Stimulated activated CD4-positive, alpha-beta T cell treated with anti-CD3 and anti-CD28 coated beads, TNF-alpha, amount 100 ng/mL, for 4 hours (primary cell): ENCODE data around the gene LITAF.

Experiments used
- DNase-seq, 3 experiments: peaks; one replicate each; pipeline ENCODE4 v3.0.0-alpha.2; 2020; ENCODE audit warnings: low read depth in 3 of 3

Gene LITAF

DNA sequence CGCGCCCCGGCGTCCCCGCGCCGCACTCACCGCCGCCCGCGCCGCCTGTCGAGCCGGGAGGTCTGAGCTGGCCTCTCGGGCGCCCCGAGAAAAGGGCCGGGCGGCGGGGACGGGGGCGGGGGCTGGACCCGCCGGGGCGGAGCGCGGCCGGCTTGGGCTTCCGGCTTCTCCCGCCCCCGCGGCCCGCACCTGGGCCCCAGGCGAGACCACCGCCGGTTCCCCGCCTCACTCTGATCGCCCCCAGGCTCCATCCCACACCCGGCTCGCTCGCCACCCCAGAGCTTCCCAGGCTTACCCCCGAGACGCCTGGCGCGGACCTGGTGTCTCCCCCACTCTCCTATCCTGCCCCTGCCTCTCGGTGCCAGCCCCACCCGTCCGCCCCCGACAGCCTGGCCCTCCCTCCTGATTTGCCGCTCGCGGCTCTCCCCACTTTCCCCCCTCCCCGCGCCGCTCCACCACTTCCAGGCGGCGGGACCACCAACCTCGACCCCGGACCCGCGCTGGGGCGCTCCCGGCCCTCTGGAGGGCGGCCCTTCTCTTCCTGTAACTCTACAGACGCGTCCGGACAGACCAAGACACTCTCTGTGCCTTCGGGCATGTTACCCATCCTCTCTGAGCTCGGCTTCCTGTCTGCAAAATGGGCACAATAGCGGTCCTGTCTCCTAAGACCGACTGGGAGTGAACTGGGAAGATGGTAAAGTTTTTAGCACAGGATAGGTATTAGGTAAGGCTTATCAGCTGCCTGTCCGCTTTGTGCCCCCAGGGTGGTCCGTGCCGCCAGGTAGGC lies at the start of gene LITAF:
TSS of gene LITAF (minus strand) at position 64 of the 787 bp plus-strand sequence. CDS start 30,189 bp downstream, outside the sequence.
- peak; percentile 35 to 40 (median 38) for DNase-seq

DNA sequence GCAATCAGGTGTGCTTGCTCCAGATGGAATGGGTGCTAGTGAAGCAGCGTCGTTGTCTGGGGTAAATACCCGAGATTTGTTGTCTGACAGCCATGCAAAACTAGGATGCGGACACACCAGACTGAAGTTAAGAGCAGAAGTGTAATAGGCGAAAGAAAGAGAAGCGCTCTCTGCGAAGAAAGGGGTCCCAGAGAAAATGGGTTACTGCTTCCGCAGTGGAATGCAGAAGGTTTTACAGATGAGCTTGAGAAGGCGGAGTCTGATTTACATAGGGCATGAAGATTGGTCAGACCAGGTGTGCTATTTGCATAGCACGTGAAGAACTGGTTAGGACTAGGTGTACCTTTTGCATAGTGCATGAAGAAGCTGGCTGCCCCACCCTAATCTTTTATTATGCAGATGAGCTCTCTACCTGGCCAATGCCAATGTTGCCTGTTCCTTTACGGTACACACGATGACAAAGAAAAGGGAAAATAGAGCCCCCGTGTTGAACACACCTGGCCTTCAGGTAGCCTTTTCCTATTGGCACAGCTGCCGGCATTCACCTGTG lies 49.5 kb upstream of the LITAF start:
- DNase-seq = no peak

GRCh38 chr16:11635679-11636171 lies 49.0 kb upstream of the LITAF start:
- no peak for DNase-seq

DNA sequence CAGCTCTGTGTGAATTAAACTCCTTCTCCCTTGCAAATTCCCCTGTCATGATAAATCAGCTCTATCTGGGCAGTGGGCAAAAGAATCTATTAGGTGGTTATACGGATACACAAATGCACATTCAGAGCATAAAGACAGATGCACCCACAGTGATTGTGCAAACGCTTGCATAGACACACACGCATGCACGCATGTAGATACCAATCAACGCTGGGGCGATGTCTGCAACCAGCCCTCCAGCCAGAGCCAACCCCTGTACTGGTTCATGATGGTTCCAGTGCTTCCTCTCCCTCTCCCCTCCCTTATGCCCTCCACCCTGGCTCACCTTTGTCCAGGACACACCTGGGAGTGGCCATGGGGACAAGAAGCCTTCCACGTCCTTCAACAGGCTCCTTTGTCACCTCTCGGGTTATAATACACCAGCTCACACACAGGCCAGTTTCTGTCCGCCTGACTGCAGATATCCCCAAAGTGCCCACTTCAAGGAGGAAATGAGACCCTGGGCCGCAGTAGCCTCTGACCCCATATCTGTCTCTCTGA lies 48.5 kb upstream of the LITAF start:
- DNase-seq = no peak

- no peak for DNase-seq
Measured at GRCh38 chr16:11634312-11634711, 47.6 kb upstream of the LITAF start.

- DNase-seq = no peak
Measured at GRCh38 chr16:11633113-11633512, 46.4 kb upstream of the LITAF start.

- no peak for DNase-seq
Measured at GRCh38 chr16:11632455-11632939, 45.8 kb upstream of the LITAF start.

- DNase-seq = no peak
Measured at GRCh38 chr16:11631214-11631613, 44.5 kb upstream of the LITAF start.

- no peak for DNase-seq
Measured at GRCh38 chr16:11630768-11631056, 44.0 kb upstream of the LITAF start.

DNA sequence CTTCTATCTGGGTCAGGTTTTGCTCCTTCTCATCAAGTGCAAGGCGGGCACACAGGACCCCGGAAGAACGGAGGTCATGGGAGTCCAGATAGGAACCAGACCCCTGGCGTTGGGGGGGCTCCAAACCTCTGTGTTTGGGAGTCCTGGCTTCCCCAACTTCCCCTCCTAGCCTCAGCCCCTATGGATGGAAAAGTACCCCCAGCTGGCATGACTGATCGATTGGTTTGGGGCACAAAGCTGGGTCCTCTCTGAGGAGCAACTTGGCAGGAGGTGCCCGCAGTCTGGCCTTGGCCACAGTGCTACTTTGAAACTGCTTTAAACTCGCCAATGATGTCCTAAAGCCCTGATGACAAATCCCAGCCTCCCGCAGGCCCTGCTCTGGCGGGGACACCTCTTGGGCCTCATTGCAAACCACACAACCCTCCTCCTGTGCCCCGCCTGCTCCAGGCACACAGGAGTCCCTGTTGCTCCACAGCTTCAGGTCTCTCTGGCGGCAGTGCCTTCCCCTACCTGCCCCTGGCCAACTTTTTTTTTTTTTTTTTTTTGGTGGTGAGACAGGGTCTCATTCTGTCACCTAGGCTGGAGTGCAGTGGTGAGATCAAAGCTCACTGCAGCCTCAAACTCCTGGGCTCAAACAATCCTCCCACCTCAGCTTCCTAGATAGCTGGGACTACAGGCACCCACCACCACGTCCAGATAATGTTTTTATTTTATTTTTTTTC lies 43.5 kb upstream of the LITAF start:
- no peak for DNase-seq

GRCh38 chr16:11629071-11630030 lies 42.6 kb upstream of the LITAF start:
- DNase-seq = no peak

- no peak for DNase-seq
Measured at GRCh38 chr16:11627822-11628457, 41.2 kb upstream of the LITAF start.

DNA sequence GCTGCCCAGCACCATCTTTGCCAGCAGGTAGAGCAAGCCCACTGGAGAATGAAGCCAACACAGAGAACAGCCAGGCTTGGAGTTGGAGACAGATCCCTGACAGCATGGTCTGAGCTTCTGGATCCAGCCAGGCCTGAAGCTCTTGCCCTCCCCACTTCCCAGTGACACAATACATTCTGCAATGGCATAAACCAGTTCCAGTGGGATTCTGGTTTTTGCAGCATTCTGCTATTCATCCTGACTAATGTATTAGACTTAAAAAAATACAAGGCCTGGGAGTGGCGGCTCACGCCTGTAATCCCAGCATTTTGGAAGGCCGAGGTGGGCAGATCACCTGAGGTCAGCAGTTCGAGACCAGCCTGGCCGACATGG lies 40.6 kb upstream of the LITAF start:
- no peak for DNase-seq

DNA sequence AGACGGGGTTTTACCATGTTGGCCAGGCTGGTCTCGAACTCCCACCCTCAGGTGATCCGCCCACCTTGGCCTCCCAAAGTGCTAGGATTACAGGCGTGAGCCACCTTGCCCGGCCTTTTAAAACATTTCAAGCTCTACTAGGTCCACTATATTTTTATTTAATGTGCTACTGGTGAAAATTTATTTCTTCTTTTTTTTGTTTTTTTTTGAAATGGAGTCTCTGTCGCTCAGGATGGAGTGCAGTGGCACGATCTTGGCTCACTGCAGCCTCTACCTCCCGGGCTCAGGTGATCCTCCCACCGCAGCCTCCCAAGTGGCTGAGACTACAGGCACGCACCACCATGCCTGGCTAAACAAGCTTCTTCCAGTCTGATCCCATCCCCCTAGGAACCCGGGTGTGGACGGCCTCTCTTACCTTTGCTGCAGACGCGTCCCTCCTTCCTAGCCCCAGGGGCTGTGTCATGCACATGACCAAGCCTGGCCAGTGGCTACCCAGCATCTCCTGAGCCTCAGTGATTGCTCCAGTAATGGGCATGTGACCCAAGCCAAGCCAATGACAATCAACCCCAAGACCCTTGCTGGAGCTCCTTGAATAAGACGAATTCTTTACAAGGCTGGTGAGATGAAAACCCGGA lies 40.1 kb upstream of the LITAF start:
- no peak for DNase-seq

DNA sequence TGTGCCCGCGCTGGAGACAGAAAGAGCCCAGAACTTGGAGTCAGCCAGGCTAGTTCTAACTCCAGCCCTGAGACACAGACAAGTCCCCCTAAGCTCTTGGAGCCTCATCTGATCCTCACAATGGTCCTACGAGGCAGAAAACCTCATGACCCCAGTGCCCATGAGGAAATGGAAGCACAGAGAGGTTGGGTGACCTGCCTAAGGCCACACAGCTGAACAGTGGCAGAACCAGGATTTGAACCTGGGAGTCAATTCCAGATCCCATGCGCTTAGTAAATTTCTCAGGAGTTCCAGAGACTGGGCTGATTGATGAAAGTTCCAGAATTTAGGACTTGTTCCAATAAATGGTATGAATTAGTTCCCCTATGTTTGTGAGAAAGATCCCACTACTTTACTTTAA lies 39.0 kb upstream of the LITAF start:
- no peak for DNase-seq

DNA sequence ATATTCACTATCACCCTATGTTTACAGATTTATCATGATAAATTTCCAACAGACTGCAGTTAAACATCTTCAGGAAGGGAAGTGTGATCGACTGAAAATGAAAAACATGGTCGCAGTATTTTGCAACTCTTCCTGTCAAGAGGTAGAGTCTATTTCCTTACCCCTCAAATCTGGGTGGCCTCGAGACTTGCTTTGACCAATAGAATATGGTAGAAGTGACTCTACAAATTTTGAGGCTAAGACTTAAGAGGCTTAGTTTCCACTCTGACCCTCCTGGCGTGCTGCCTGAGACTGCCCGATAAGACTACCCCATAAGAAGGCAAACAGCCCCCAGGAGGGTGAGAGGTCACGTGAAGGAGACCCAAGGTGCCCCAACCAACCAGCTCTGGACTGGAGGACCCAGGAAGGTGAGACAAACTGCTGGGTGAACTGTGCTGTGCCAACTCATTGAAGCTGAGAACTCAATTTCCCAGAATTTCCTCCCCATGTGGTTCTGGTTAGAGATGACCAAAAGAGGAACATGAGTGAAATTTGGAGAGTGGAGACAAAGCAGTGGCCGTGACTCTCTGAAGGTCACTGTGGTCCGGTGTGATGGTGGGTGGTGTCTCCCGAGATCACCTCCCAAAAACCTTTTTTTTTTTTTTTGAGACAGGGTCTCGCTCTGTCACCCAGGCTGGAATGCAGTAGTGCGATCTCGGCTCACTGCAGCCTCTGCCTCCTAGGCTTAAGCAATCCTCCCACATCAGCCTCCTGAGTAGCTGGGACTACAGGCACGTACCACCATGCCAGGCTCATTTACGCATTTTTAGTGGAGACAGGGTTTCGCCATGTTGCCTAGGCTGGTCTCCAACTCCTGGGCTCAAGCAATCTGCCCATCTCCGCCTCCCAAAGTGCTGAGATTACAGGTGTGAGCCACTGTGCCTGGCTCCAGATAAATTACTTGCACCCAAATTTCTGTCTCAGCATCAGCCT lies 38.2 kb upstream of the LITAF start:
- no peak for DNase-seq

DNA sequence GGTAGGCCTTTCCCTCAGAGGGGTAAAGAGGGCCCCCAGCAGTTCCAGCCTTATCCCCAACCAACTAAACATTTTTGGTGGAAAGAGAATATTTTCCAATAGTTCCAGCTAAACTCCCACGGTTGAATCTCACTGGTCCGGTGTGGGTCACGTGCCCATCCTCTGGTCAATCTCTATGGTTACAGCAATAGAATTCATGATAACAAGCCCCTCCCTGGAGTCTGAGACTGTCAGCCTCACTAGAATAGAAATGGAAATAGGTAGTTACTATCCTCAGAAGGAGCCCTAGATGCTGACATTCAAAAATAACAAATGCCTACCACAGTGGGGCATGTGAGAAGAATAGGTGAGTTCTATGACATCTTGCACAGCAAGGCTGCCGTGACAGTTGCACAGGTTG lies 37.5 kb upstream of the LITAF start:
- DNase-seq = no peak

GRCh38 chr16:11621920-11622651 lies 35.4 kb upstream of the LITAF start:
- DNase-seq = peak in 1 of 3 experiments; percentile 9

- no peak for DNase-seq
Measured at GRCh38 chr16:11621539-11621919, 34.8 kb upstream of the LITAF start.
